Loucy (cell line): ENCODE data around the gene LRRC38.

ENCODE experiments used
- H2AFZ ChIP-seq: fragments of 200-600 bp; sonication (generic); 2 replicates; pipeline ENCODE4 v1.6.0; 2016; ENCODE audit warnings: antibody characterized with exemption, mild to moderate bottlenecking, low read length, moderate library complexity
- H3F3A ChIP-seq: fragments of 200-600 bp; 2 replicates; pipeline ENCODE4 v1.6.0; 2016; ENCODE audit warnings: antibody characterized with exemption, low read depth, mild to moderate bottlenecking
- H3K27me3 ChIP-seq: fragments of 200-600 bp; sonication (generic); 2 replicates; pipeline ENCODE4 v1.6.1; 2014; ENCODE audit warnings: low read length, mild to moderate bottlenecking; ENCODE audit not compliant: insufficient read depth, poor library complexity, severe bottlenecking
- H3K36me3 ChIP-seq: fragments of 200-600 bp; sonication (generic); 2 replicates; pipeline ENCODE4 v1.6.1; 2016; ENCODE audit warnings: low read length; ENCODE audit not compliant: insufficient read depth
- H3K4me1 ChIP-seq: fragments of 200-600 bp; sonication (generic); 2 replicates; pipeline ENCODE4 v1.5.1; 2014; ENCODE audit warnings: low read length, mild to moderate bottlenecking; ENCODE audit not compliant: insufficient read depth, poor library complexity, severe bottlenecking
- H3K4me2 ChIP-seq: fragments of 200-600 bp; sonication (generic); 2 replicates; pipeline ENCODE4 v1.6.0; 2014; ENCODE audit warnings: antibody characterized with exemption, low read length, low read depth, mild to moderate bottlenecking; ENCODE audit not compliant: poor library complexity, severe bottlenecking
- H3K4me3 ChIP-seq: fragments of 200-600 bp; sonication (generic); 2 replicates; pipeline ENCODE4 v1.5.1; 2014; ENCODE audit warnings: low read length, mild to moderate bottlenecking, mixed read lengths; ENCODE audit not compliant: poor library complexity, severe bottlenecking
- H3K79me2 ChIP-seq: fragments of 200-600 bp; sonication (generic); 2 replicates; pipeline ENCODE4 v1.6.1; 2014; ENCODE audit warnings: low read length; ENCODE audit not compliant: insufficient read depth
- H3K9ac ChIP-seq: fragments of 200-600 bp; sonication (generic); 2 replicates; pipeline ENCODE4 v1.6.0; 2014; ENCODE audit warnings: mild to moderate bottlenecking, low read depth, low read length, moderate library complexity; ENCODE audit not compliant: poor library complexity, severe bottlenecking
- H3K9me2 ChIP-seq: fragments of 200-600 bp; sonication (generic); replicated peaks from 2 replicates; pipeline ENCODE4 v1.6.1; 2016; ENCODE audit warnings: low read depth, low read length, mixed read lengths
- H3K9me3 ChIP-seq: fragments of 200-600 bp; sonication (generic); 2 replicates; pipeline ENCODE4 v1.6.1; 2014; ENCODE audit warnings: mild to moderate bottlenecking, antibody characterized with exemption, low read length, low read depth; ENCODE audit not compliant: insufficient read depth
- H4K20me1 ChIP-seq: fragments of 200-600 bp; sonication (generic); 2 replicates; pipeline ENCODE4 v1.6.0; 2014; ENCODE audit warnings: antibody characterized with exemption, low read length, mild to moderate bottlenecking; ENCODE audit not compliant: insufficient read depth, poor library complexity, severe bottlenecking
- CTCF ChIP-seq: fragments of 200-600 bp; sonication (generic); conservative IDR thresholded peaks from 2 replicates; pipeline ENCODE4 v1.5.1; 2014; ENCODE audit warnings: mild to moderate bottlenecking, antibody characterized with exemption, low read length
- EZH2phosphoT487 ChIP-seq: fragments of 200-600 bp; IDR thresholded peaks from 2 replicates; pipeline ENCODE4 v1.6.1; 2018; ENCODE audit warnings: antibody characterized with exemption, mild to moderate bottlenecking, moderate library complexity, borderline replicate concordance

Gene LRRC38

GRCh38 chr1:13539683-13540082, 25.9 kb upstream of the LRRC38 start:
- Histone ChIP-seq H3K9me2 (no peaks in the 10 kb centered on the region), H3K4me3 (no peak overlapping the region), H3K79me2 (no peaks in the 10 kb centered on the region), H3F3A (no peaks in the 10 kb centered on the region), H4K20me1 (no peaks in the 10 kb centered on the region), H3K36me3 (no peaks in the 10 kb centered on the region), H3K4me1 (peaks cover 10% of the 10 kb centered on the region), H3K4me2 (no peak overlapping the region), H3K27me3 (no peaks in the 10 kb centered on the region), H3K9me3 (no peaks in the 10 kb centered on the region), H2AFZ (no peak overlapping the region), H3K9ac (no peak overlapping the region)
- peak; percentile 50 for TF ChIP-seq CTCF
- TF ChIP-seq EZH2phosphoT487: no peak

GRCh38 chr1:13538832-13539231, 25.0 kb upstream of the LRRC38 start:
- Histone ChIP-seq H3K36me3 (no peaks in the 10 kb centered on the region), H4K20me1 (no peaks in the 10 kb centered on the region), H3F3A (no peaks in the 10 kb centered on the region), H2AFZ (no peak overlapping the region), H3K27me3 (no peaks in the 10 kb centered on the region), H3K4me2 (no peak overlapping the region), H3K4me3 (no peak overlapping the region), H3K9ac (no peak overlapping the region), H3K79me2 (no peaks in the 10 kb centered on the region), H3K9me3 (no peaks in the 10 kb centered on the region), H3K9me2 (no peaks in the 10 kb centered on the region), H3K4me1 (peaks cover 10% of the 10 kb centered on the region)
- TF ChIP-seq CTCF (no peak), EZH2phosphoT487 (no peak)

- no peak overlapping the region for H3K9ac ChIP-seq
- peaks cover 10% of the 10 kb centered on the region for H3K4me1 ChIP-seq
- H3K9me3 ChIP-seq: no peaks in the 10 kb centered on the region
- no peaks in the 10 kb centered on the region for H3K27me3 ChIP-seq
- H3K79me2 ChIP-seq: no peaks in the 10 kb centered on the region
- no peak for TF ChIP-seq CTCF
- TF ChIP-seq EZH2phosphoT487: no peak
- H3K4me2 ChIP-seq: no peak overlapping the region
- no peaks in the 10 kb centered on the region for H4K20me1 ChIP-seq
- no peak overlapping the region for H3K4me3 ChIP-seq
- H3K9me2 ChIP-seq: no peaks in the 10 kb centered on the region
- H2AFZ ChIP-seq: no peak overlapping the region
- no peaks in the 10 kb centered on the region for H3F3A ChIP-seq
- H3K36me3 ChIP-seq: no peaks in the 10 kb centered on the region
These were observed 22.8 kb upstream of the LRRC38 start for GRCh38 chr1:13536571-13536970.
